GM19395 (cell line): Measurements from ENCODE around the gene FNDC11.
A peak's percentile ranks its signal among the peaks of the same experiment; 100 is the strongest.

Experiments used
- ATAC-seq: cut with Tn5 transposase; IDR thresholded peaks from one replicate; pipeline ENCODE4 v1.9.1; 2021; ENCODE audit warnings: mild to moderate bottlenecking, moderate library complexity; ENCODE audit not compliant: unreplicated experiment

Gene FNDC11

GRCh38 chr20:63522981-63523611 is 30.9 kb upstream of the FNDC11 start:
- ATAC-seq: no peak

GRCh38 chr20:63525185-63525584 is 28.8 kb upstream of the FNDC11 start:
- ATAC-seq: no peak

- no peak for ATAC-seq
These were observed 28.0 kb upstream of the FNDC11 start for GRCh38 chr20:63525971-63526370.

- ATAC-seq: no peak
These were observed 26.8 kb upstream of the FNDC11 start for GRCh38 chr20:63527184-63527583.

DNA sequence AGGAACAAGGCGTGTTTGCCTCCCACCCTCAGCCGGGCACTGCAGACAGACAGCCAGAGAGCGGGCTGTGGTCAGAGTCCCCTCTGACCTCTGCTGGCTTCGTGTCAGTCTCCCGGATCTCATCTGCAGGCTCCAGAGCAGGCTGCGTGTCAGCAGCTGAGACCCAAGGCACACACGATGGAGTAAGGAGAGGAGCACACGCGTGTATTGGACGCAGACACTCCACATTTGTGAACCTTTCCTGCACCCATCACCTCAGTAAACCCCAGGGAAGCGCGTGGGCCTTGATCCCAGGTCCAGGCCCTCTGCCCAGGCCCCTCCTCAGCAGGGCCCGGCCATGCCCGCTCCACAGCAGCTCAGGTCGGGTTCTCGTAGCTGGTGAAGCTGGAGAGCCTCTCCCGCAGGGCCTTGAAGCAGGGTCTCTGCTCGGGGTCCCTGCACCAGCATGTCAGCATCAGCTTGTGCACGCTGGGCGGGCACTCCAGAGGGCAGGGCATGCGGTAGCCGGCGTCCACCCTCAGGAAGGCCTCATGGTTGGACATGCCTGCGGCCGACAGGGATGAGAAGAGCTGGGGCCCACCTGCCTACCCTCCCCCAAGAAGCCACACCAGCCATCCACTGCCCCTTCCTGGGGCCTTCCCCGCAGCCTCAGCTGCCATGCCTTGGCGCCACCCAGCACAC is 24.6 kb upstream of the FNDC11 start:
- no peak for ATAC-seq

GRCh38 chr20:63529861-63530787 is 23.8 kb upstream of the FNDC11 start:
- no peak for ATAC-seq

- no peak for ATAC-seq
These were observed 23.2 kb upstream of the FNDC11 start for GRCh38 chr20:63530788-63531160.

DNA sequence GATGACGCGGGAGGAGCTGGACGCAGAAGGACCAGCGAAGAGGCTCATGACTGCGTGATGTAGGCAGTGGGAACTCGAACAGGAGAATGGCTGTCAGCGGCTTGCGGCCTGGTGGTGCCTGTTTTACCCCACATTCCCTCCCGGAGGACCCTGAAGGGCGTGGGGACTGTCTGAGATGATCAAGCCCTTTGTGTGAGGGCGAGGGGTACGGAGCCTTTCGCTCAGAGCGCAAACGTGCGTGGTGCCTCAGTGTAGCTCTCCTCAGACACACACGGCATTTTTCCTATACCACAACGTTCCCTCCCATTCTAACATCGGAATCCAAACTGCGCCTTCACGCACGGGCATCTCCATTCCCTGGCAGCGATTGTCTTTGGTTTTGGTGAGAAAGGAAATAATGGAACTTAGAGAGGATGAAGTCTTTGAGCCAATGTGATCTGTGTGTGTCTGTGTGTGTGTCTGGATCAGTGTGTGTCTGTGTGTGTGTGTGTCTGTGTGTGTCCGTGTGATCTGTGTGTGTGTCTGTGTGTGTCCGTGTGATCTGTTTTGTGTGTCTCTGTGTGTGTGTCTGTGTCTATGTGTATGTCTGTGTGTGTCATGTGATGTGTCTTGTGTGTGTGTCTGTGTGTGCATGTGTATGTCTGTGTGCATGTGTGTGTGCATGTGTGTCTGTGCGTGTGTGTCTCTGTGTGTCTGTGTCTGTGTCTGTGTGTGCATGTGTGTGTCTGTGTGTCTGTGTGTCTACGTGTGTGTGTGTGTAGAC is 22.1 kb upstream of the FNDC11 start:
- no peak for ATAC-seq

- ATAC-seq: no peak
These were observed 21.4 kb upstream of the FNDC11 start for GRCh38 chr20:63532449-63532971.

DNA sequence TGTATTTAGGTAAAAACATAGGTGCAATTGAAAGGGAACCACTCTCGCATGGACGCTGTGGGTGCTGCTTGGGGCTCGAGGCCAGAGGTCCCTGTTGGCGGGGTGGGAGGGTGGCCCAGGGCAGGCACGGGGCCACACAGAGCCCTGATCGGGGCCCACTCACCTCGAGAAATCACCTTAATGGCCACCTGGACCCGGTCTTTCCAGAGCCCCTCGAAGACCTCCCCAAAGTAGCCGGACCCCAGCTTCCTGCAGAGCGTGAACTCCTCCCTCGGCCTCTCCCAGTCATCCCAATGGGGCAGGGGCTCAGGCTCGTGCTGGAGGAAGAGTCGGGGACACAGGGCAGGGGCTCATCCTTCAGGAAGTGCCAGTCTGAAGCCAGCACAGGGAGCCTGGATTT is 20.6 kb upstream of the FNDC11 start:
- ATAC-seq: no peak

- no peak for ATAC-seq
These were observed 20.0 kb upstream of the FNDC11 start for GRCh38 chr20:63533871-63534393.

GRCh38 chr20:63534427-63534830 is 19.5 kb upstream of the FNDC11 start:
- no peak for ATAC-seq

DNA sequence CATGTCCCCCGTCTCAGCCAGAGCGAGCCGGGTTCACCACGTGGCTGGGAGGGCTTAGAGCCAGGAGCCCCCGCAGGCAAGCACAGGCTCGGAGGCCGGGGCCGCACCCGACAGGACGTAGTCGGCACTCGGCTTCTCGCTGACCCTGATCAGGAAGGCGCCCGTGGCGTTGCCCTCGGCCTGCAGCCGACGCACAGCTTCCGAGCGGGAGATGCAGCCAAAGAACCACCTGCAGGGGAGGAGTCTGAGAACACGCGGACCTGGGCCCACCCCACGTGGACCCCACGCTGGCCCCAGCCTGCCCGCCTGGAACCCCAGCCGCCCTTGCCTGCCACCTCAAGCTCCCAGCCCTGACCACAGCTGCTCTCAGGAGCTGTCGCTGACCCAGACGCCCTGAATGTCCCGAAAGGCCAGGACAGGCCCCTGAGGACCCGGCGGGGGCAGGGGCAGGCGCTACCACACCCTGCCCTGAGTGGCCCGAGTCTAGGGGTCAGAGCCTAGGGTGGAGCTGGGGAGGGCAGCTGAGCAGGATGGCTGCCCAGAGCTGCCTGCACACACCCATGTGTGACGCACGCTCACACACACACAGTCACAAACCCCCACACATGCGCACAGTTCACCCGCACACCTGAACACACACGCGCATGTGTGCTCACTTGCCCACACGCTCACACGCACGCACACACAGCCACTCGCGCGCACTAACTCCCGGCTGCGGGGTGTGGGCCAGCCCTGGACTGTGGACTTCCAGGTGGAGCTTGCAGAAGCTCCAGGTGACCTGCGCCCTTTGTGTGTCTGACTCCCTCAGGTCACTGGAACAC is 18.9 kb upstream of the FNDC11 start:
- no peak for ATAC-seq

DNA sequence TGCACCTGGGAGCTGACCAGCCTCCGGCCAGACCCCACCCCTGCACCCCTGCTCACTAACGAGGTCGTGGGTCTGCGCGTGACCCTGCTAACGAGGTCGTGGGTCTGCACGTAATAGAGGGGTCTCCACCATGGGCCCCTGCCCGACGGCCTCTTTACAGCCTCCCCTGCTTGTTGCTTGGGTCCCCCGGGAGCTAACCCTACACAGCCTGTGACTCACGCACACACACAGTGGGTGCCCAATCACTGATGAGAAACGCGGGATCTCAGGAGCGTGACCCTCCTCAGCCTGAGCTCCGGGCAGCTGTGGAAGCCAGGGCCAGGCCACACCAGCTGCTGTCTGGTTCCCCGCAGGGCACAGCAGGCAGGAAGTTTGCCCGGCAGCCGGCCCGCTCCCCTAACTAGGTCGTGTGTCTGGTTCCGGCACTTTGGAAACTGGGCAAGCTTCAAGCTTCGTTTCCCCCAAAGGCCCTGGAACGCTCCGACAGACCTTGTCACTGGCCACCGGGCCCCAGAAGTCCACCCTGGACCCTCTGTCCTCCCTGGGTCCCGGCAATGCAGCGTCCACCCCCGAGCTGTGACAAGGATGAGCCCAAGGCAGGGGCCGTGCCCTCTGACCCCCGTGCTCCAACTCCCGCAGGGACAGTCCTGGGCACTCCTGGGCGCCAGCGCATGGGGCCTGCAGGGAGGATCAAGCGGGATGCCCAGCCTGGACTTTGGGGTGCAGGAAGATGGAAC is 17.6 kb upstream of the FNDC11 start:
- ATAC-seq: no peak

GRCh38 chr20:63536997-63537524 is 16.9 kb upstream of the FNDC11 start, which contains the start of gene PTK6:
TSS of gene PTK6 (minus strand) at chr20:63537376. CDS start at chr20:63537314, 62 bp downstream.
- ATAC-seq: peak; percentile 26

GRCh38 chr20:63537525-63538203 is 16.3 kb upstream of the FNDC11 start:
- peak; percentile 83 for ATAC-seq

- no peak for ATAC-seq
These were observed 15.5 kb upstream of the FNDC11 start for GRCh38 chr20:63538204-63539091.
